Body of pancreas (tissue), 4 donors: Measurements from ENCODE around the gene ANGPTL5.

Source experiments
- CTCF ChIP-seq, 7 experiments: fragments of 450-650 bp in 4 of 7; fragments of 200-600 bp in 3 of 7; sonication (generic) in 3 of 7; IDR thresholded peaks; one replicate each; pipeline ENCODE4 v1.5.1; 2016 to 2019; ENCODE audit warnings: antibody characterized with exemption in 7 of 7
- POLR2A ChIP-seq, 3 donors: fragments of 450-650 bp; IDR thresholded peaks; one replicate each; pipeline ENCODE4 v1.6.1; 2016; ENCODE audit warnings: antibody characterized with exemption in 3 of 3, mild to moderate bottlenecking in 2 of 3

GRCh38 chr11:101862391-101863233, 53.7 kb downstream of the ANGPTL5 start:
- TF ChIP-seq POLR2A (IDR thresholded peaks at IDR 0.05) (no peak), CTCF (IDR thresholded peaks at IDR 0.05) (peak in 2 of 7 experiments; percentile 1 to 27)
